B cell (primary cell): Measurements from ENCODE around the gene PNCK. TPM values are rescaled to one million over a fixed set of nuclear protein-coding genes. Genes with fewer than 3 reads are reported as not detected.

Experiments
- ATAC-seq: fragments of 200-7000 bp; cut with Tn5 transposase; one replicate; pipeline ENCODE4 v1.10.0; 2021; ENCODE audit warnings: low read depth, mild to moderate bottlenecking, moderate number of reproducible peaks, moderate library complexity
- CTCF ChIA-PET: fragments of 350-600 bp; sonication (Branson Sonifier 250); formaldehyde crosslinking; loops from one replicate; lab custom pipeline; 2021; ENCODE audit warnings: antibody characterized with exemption, inconsistent platforms; lab: Charles Lee
- POLR2A ChIA-PET: fragments of 350-600 bp; sonication (Branson Sonifier 250); formaldehyde crosslinking; loops from one replicate; lab custom pipeline; 2021; ENCODE audit warnings: antibody characterized with exemption; lab: Charles Lee
- DNase-seq: peaks from one replicate; pipeline ENCODE4 v3.0.0; 2013
- H2AFZ ChIP-seq: 2 replicates; pipeline ENCODE4 v1.6.1; 2012; ENCODE audit warnings: mild to moderate bottlenecking, low read depth, low read length; ENCODE audit not compliant: insufficient read depth, poor library complexity, severe bottlenecking
- H3K27ac ChIP-seq, 2 donors: 1 replicate in 1 of 2; 2 replicates in 1 of 2; pipeline ENCODE4 v1.5.1; 2012 to 2013; ENCODE audit warnings: low read length in 2 of 2, mild to moderate bottlenecking in 2 of 2, moderate library complexity in 1 of 2
- H3K27me3 ChIP-seq, 4 experiments: fragments of 200-600 bp in 1 of 4; sonication (generic) in 1 of 4; replicated peaks in 1 of 4; 1 replicate in 2 of 4; 2 replicates in 2 of 4; pipeline versions ENCODE4 v1.6.1 to v1.7.0; 2013 to 2016; ENCODE audit warnings: low read length in 3 of 4, mild to moderate bottlenecking in 2 of 4, mixed read lengths in 1 of 4, moderate library complexity in 1 of 4; ENCODE audit not compliant: insufficient read depth in 4 of 4, control insufficient read depth in 3 of 4; ENCODE audit errors: control extremely low read depth in 1 of 4
- H3K36me3 ChIP-seq, 2 experiments: replicated peaks in 1 of 2; 1 replicate in 1 of 2; 2 replicates in 1 of 2; pipeline versions ENCODE4 v1.6.1 to v1.7.1; 2013; ENCODE audit warnings: low read length in 1 of 2; ENCODE audit not compliant: insufficient read depth in 2 of 2, control insufficient read depth in 1 of 2; ENCODE audit errors: control extremely low read depth in 1 of 2, extremely low read depth in 1 of 2
- H3K4me1 ChIP-seq, 2 donors: fragments of 200-600 bp in 1 of 2; sonication (generic) in 1 of 2; 1 replicate in 1 of 2; 2 replicates in 1 of 2; pipeline versions ENCODE4 v1.5.1 to v1.6.1; 2013 to 2017; ENCODE audit warnings: low read length in 2 of 2; ENCODE audit not compliant: control insufficient read depth in 2 of 2, insufficient read depth in 2 of 2
- H3K4me2 ChIP-seq: replicated peaks from 2 replicates; pipeline ENCODE3; 2012; ENCODE audit warnings: mild to moderate bottlenecking, low read depth, low read length; ENCODE audit not compliant: poor library complexity, severe bottlenecking
- H3K4me3 ChIP-seq, 5 experiments: fragments of 200-600 bp in 1 of 5; sonication (generic) in 1 of 5; 1 replicate in 3 of 5; 2 replicates in 2 of 5; pipeline versions ENCODE4 v1.5.1 to v1.7.0; 2011 to 2016; ENCODE audit warnings: low read length in 4 of 5, mild to moderate bottlenecking in 4 of 5, low read depth in 2 of 5, control low read depth in 1 of 5, moderate library complexity in 1 of 5; ENCODE audit not compliant: insufficient read depth in 1 of 5; ENCODE audit errors: control extremely low read depth in 1 of 5, extremely low read depth in 1 of 5
- H3K79me2 ChIP-seq: fragments of 200-600 bp; sonication (generic); one replicate; pipeline ENCODE4 v1.6.0; 2016; ENCODE audit warnings: low read length; ENCODE audit not compliant: control insufficient read depth, insufficient read depth
- H3K9ac ChIP-seq: fragments of 200-600 bp; sonication (generic); 2 replicates; pipeline ENCODE4 v1.6.1; 2017; ENCODE audit warnings: mild to moderate bottlenecking, low read length, moderate library complexity
- H3K9me3 ChIP-seq, 3 donors: one replicate each; pipeline versions ENCODE4 v1.6.1 to v1.7.1; 2013; ENCODE audit warnings: low read length in 2 of 3; ENCODE audit not compliant: control insufficient read depth in 2 of 3, insufficient read depth in 1 of 3; ENCODE audit errors: control extremely low read depth in 1 of 3
- H4K20me1 ChIP-seq: 2 replicates; pipeline ENCODE4 v1.6.0; 2012; ENCODE audit warnings: mild to moderate bottlenecking, low read length; ENCODE audit not compliant: insufficient read depth, control insufficient read depth, poor library complexity, severe bottlenecking
- H3K27ac Mint-ChIP-seq: one replicate; pipeline ENCODE4 v1.8.0; 2021; ENCODE audit warnings: mixed read lengths
- H3K27me3 Mint-ChIP-seq: one replicate; pipeline ENCODE4 v1.8.0; 2021; ENCODE audit warnings: mixed read lengths
- H3K4me1 Mint-ChIP-seq: one replicate; pipeline ENCODE4 v1.8.0; 2021; ENCODE audit warnings: mixed read lengths
- H3K4me3 Mint-ChIP-seq: one replicate; pipeline ENCODE4 v1.8.0; 2021; ENCODE audit warnings: mixed read lengths
- H3K9me3 Mint-ChIP-seq: one replicate; pipeline ENCODE4 v1.8.0; 2022; ENCODE audit warnings: mixed read lengths; ENCODE audit not compliant: insufficient read depth
- EZH2 ChIP-seq: IDR thresholded peaks from 2 replicates; pipeline ENCODE4 v1.6.1; 2012; ENCODE audit warnings: borderline replicate concordance, low read depth, mild to moderate bottlenecking, moderate library complexity, low read length; ENCODE audit not compliant: insufficient read depth, poor library complexity, severe bottlenecking
- WGBS: methylation state at CpG from one replicate; pipeline ENCODE4 v1.1.5; 2013; ENCODE audit warnings: missing lambda C conversion rate; ENCODE audit not compliant: insufficient coverage; 5-methylcytosine and 5-hydroxymethylcytosine counted together
- intact Hi-C: fragments of 100-400 bp; cut with micrococcal nuclease; formaldehyde crosslinking; loops from one replicate; pipeline ENCODE4 v1.10.0; 2022
- polyA plus RNA-seq: library from polyadenylated mRNA; depleted of rRNA; stranded (reverse); fragments of >200 nt; gene quantifications from 2 replicates; pipeline ENCODE4 v1.2.3, GENCODE V29; 2012
- total RNA-seq, 2 donors: library from RNA; stranded (reverse); fragments of 120-200 nt in 1 of 2; gene quantifications; 1 replicate in 1 of 2; 2 replicates in 1 of 2; pipeline versions ENCODE4 v1.2.3 to v1.2.4, GENCODE V29; 2013 to 2022
- TF ChIP-seq, protein P1 (sequence below): fragments of 200-600 bp; IDR thresholded peaks from one replicate; pipeline ENCODE4 v1.8.0; 2022; ENCODE audit warnings: antibody characterized with exemption, mild to moderate bottlenecking

The PNCK gene
- total and polyA plus RNA-seq, 2 donors (not counting 1 experiment from before 2014, with no cell fraction given) = 0.99 TPM; not detected in 1

DNA sequence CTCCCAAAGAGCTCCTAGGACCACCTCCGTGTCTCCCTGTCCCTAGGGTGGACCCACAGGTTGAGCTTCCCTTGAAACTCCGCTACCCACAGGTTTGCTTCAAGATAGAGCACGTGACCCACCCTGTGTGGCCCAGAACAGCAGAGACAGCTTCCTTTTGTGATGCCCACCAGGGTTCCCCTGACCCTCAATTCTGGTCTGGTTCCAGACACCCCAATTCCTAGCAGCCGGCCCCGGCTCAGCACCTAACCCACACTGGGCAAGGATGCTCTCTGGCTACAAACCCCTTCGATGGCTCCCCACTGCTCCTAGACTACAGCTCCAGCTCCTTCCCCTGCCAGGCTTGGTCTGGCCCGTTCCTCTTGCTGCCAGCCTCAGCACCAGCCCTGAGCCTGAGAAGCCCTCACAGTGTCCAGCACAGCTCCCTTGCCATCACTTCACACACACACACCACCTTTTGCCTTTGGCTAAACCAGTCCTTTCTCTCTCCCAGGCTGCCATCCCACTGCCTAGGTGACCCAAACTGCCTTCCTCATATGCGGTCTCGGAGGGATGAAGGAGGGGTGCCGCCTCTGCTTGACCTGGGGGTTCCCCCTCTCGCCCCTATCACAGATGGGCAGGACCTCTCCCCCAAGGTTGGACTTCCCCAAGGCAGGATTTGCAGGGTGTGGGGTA lies 6.2 kb downstream of the PNCK start:
- Histone ChIP-seq H3K79me2 (no peaks in the 10 kb centered on the region), H3K4me3 (no peak overlapping the region)

More for the DNA sequence above, 6.2 kb downstream of the PNCK start:
- POLR2A ChIA-PET = interaction anchor here (0.8 kb wide), 1 partner anchor 709 kb away, joined by 3 read pairs; no protein-coding TSS in a partner anchor
- Histone ChIP-seq H3K27me3 (peaks cover 0 to 6% (median under 1%) of the 10 kb centered on the region in 4 experiments), H3K4me2 (peak overlapping the region; percentile 48), H3K4me1 (peaks cover under 1 to 7% of the 10 kb centered on the region in 2 donors), H2AFZ (peak overlapping the region; percentile 50), H3K9ac (no peak overlapping the region), H3K27ac (no peak overlapping the region), H4K20me1 (no peaks in the 10 kb centered on the region), H3K9me3 (no peaks in the 10 kb centered on the region), H3K36me3 (no peaks in the 10 kb centered on the region)
- Mint-ChIP-seq H3K27ac (no peak overlapping the region), H3K4me1 (peaks cover 9% of the 10 kb centered on the region), H3K4me3 (peak overlapping the region; percentile 70), H3K27me3 (peaks cover 18% of the 10 kb centered on the region), H3K9me3 (no peaks in the 10 kb centered on the region)
- CTCF ChIA-PET = interaction anchor here (0.6 to 9.2 kb wide), 16 partner anchors 11 to 726 kb away, joined by 3 to 97 read pairs (median 6); no protein-coding TSS in a partner anchor
- DNase-seq = no peak
- 85% methylated on average over 5 of the region's 11 CpGs for WGBS
- intact Hi-C loops = no loop called here
- TF ChIP-seq EZH2 = no peak
- TF ChIP-seq, protein P1, sequence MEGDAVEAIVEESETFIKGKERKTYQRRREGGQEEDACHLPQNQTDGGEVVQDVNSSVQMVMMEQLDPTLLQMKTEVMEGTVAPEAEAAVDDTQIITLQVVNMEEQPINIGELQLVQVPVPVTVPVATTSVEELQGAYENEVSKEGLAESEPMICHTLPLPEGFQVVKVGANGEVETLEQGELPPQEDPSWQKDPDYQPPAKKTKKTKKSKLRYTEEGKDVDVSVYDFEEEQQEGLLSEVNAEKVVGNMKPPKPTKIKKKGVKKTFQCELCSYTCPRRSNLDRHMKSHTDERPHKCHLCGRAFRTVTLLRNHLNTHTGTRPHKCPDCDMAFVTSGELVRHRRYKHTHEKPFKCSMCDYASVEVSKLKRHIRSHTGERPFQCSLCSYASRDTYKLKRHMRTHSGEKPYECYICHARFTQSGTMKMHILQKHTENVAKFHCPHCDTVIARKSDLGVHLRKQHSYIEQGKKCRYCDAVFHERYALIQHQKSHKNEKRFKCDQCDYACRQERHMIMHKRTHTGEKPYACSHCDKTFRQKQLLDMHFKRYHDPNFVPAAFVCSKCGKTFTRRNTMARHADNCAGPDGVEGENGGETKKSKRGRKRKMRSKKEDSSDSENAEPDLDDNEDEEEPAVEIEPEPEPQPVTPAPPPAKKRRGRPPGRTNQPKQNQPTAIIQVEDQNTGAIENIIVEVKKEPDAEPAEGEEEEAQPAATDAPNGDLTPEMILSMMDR = no peak
- ATAC-seq = no peak
